GM19025 (cell line): ENCODE results near the gene KRT33A.
"Not testable (repeated sequence)": the region's sequence is repeated elsewhere in the genome, so short reads cannot be mapped to it uniquely, and the experiment has no call there.

Source experiments
- ATAC-seq: cut with Tn5 transposase; IDR thresholded peaks from one replicate; pipeline ENCODE4 v1.9.1; 2021; ENCODE audit warnings: mild to moderate bottlenecking, low read depth, moderate library complexity; ENCODE audit not compliant: unreplicated experiment

Gene KRT33A

GRCh38 chr17:41350381-41350878 lies at the start of gene KRT33A:
Gene KRT33A, minus strand, starts transcription at chr17:41350828. Its CDS starts 61 bp downstream, at chr17:41350767.
- not testable (repeated sequence) for ATAC-seq

GRCh38 chr17:41396996-41397660 lies 46.5 kb upstream of the KRT33A start, which contains the start of gene KRT31:
Gene KRT31, minus strand, starts transcription at chr17:41397608. Its CDS starts 69 bp downstream, at chr17:41397539.
- no peak for ATAC-seq

GRCh38 chr17:41396340-41396739 lies 45.7 kb upstream of the KRT33A start:
- no peak for ATAC-seq

GRCh38 chr17:41395611-41396010 lies 45.0 kb upstream of the KRT33A start:
- ATAC-seq = no peak

- ATAC-seq = not testable (repeated sequence)
Observed at GRCh38 chr17:41395044-41395443, 44.4 kb upstream of the KRT33A start.

- ATAC-seq = no peak
Observed at GRCh38 chr17:41394254-41394996, 43.8 kb upstream of the KRT33A start.

GRCh38 chr17:41393826-41394225 lies 43.2 kb upstream of the KRT33A start:
- ATAC-seq = no peak

GRCh38 chr17:41393294-41393693 lies 42.7 kb upstream of the KRT33A start:
- ATAC-seq = no peak

GRCh38 chr17:41392278-41392677 lies 41.6 kb upstream of the KRT33A start:
- ATAC-seq = no peak

- no peak for ATAC-seq
Observed at GRCh38 chr17:41391535-41391934, 40.9 kb upstream of the KRT33A start.

GRCh38 chr17:41390411-41390938 lies 39.8 kb upstream of the KRT33A start:
- no peak for ATAC-seq

GRCh38 chr17:41387670-41388069 lies 37.0 kb upstream of the KRT33A start:
- ATAC-seq = no peak

GRCh38 chr17:41386227-41386626 lies 35.6 kb upstream of the KRT33A start:
- no peak for ATAC-seq

GRCh38 chr17:41383690-41384089 lies 33.1 kb upstream of the KRT33A start:
- no peak for ATAC-seq

GRCh38 chr17:41382394-41382793 lies 31.8 kb upstream of the KRT33A start:
- no peak for ATAC-seq

- ATAC-seq = not testable (repeated sequence)
Observed at GRCh38 chr17:41381943-41382342, 31.3 kb upstream of the KRT33A start, which contains the start of gene KRT34. Gene KRT34, minus strand, starts transcription at chr17:41382306. Its CDS starts 60 bp downstream, at chr17:41382246.

- not testable (repeated sequence) for ATAC-seq
Observed at GRCh38 chr17:41380091-41380490, 29.5 kb upstream of the KRT33A start.

GRCh38 chr17:41377546-41377945 lies 26.9 kb upstream of the KRT33A start:
- no peak for ATAC-seq

GRCh38 chr17:41369713-41370112 lies 19.1 kb upstream of the KRT33A start, which contains the start of gene KRT33B:
Gene KRT33B, minus strand, starts transcription at chr17:41369813. Its CDS starts 63 bp downstream, at chr17:41369750.
- no peak for ATAC-seq

- ATAC-seq = no peak
Observed at GRCh38 chr17:41369023-41369422, 18.4 kb upstream of the KRT33A start.

GRCh38 chr17:41367426-41368075 lies 16.9 kb upstream of the KRT33A start:
- ATAC-seq = no peak
